WTC11 (cell line): ENCODE results near the gene CLCN7. TPM values are rescaled to one million over a fixed set of nuclear protein-coding genes. Genes with fewer than 3 reads are reported as not detected.

ENCODE experiments used
- ATAC-seq: fragments of 200-7000 bp; cut with Tn5 transposase; 2 replicates; pipeline ENCODE4 v1.10.0; 2021; ENCODE audit warnings: mild to moderate bottlenecking, moderate library complexity
- CTCF ChIA-PET: fragments of 300-600 bp; sonication (Branson Sonifier 250); formaldehyde crosslinking; loops from one replicate; lab custom pipeline; 2021; ENCODE audit warnings: antibody characterized with exemption; lab: Charles Lee
- POLR2A ChIA-PET: fragments of 350-600 bp; sonication (Branson Sonifier 250); formaldehyde crosslinking; loops from one replicate; lab custom pipeline; 2021; ENCODE audit warnings: antibody characterized with exemption; lab: Charles Lee
- DNase-seq: peaks from one replicate; pipeline ENCODE4 v3.0.0; 2021; ENCODE audit warnings: low spot score
- H3K27ac Mint-ChIP-seq: 2 replicates; pipeline ENCODE4 v1.8.0; 2021; ENCODE audit warnings: mixed read lengths
- H3K27me3 Mint-ChIP-seq: 2 replicates; pipeline ENCODE4 v1.8.0; 2021; ENCODE audit warnings: low read depth, mild to moderate bottlenecking, moderate library complexity, mixed read lengths
- H3K36me3 Mint-ChIP-seq: 2 replicates; pipeline ENCODE4 v1.8.0; 2021; ENCODE audit warnings: mixed read lengths
- H3K4me1 Mint-ChIP-seq: 2 replicates; pipeline ENCODE4 v1.8.0; 2022; ENCODE audit warnings: mixed read lengths
- H3K4me3 Mint-ChIP-seq: 2 replicates; pipeline ENCODE4 v1.8.0; 2021; ENCODE audit warnings: mild to moderate bottlenecking, moderate library complexity, mixed read lengths
- H3K9me3 Mint-ChIP-seq: 2 replicates; pipeline ENCODE4 v1.8.0; 2021; ENCODE audit warnings: mixed read lengths
- AFF4 ChIP-seq: sonication (generic); formaldehyde crosslinking; IDR thresholded peaks from 2 replicates; pipeline ENCODE4 v1.8.1; 2023; ENCODE audit warnings: mild to moderate bottlenecking, missing genetic modification reagents, borderline replicate concordance
- ATF6 ChIP-seq: sonication (generic); formaldehyde crosslinking; IDR thresholded peaks from 2 replicates; pipeline ENCODE4 v1.8.1; 2023; ENCODE audit warnings: mild to moderate bottlenecking, missing genetic modification reagents
- CBFB ChIP-seq: sonication (generic); formaldehyde crosslinking; IDR thresholded peaks from 2 replicates; pipeline ENCODE4 v1.8.1; 2022; ENCODE audit warnings: mild to moderate bottlenecking, low read depth, missing genetic modification reagents
- E2F4 ChIP-seq: sonication (generic); formaldehyde crosslinking; IDR thresholded peaks from 2 replicates; pipeline ENCODE4 v1.8.1; 2022; ENCODE audit warnings: low read depth, mild to moderate bottlenecking, moderate library complexity, missing genetic modification reagents, borderline replicate concordance
- FOXJ3 ChIP-seq: sonication (generic); formaldehyde crosslinking; IDR thresholded peaks from 2 replicates; pipeline ENCODE4 v1.9.0; 2021; ENCODE audit warnings: missing genetic modification reagents, mild to moderate bottlenecking, borderline replicate concordance
- FOXP1 ChIP-seq: sonication (generic); formaldehyde crosslinking; IDR thresholded peaks from 2 replicates; pipeline ENCODE4 v1.8.0; 2022; ENCODE audit warnings: missing genetic modification reagents, mild to moderate bottlenecking, moderate library complexity, borderline replicate concordance
- GTF2I ChIP-seq: fragments of 250-450 bp; sonication (Bioruptor Pico); conservative IDR thresholded peaks from 2 replicates; pipeline ENCODE4 v1.4.0; 2021; ENCODE audit warnings: mild to moderate bottlenecking
- IRF2 ChIP-seq: sonication (generic); formaldehyde crosslinking; IDR thresholded peaks from 2 replicates; pipeline ENCODE4 v1.8.0; 2022; ENCODE audit warnings: low read depth, missing genetic modification reagents, borderline replicate concordance
- MYBL2 ChIP-seq: sonication (generic); formaldehyde crosslinking; IDR thresholded peaks from 2 replicates; pipeline ENCODE4 v1.8.1; 2023; ENCODE audit warnings: mild to moderate bottlenecking, moderate library complexity, missing genetic modification reagents
- NFYB ChIP-seq: sonication (generic); formaldehyde crosslinking; conservative IDR thresholded peaks from 2 replicates; pipeline ENCODE4 v1.8.0; 2022; ENCODE audit warnings: low read depth, missing genetic modification reagents
- NR2C2 ChIP-seq: sonication (generic); formaldehyde crosslinking; IDR thresholded peaks from 2 replicates; pipeline ENCODE4 v1.8.0; 2022; ENCODE audit warnings: mild to moderate bottlenecking, missing genetic modification reagents
- SMAD3 ChIP-seq: sonication (generic); formaldehyde crosslinking; IDR thresholded peaks from 2 replicates; pipeline ENCODE4 v1.8.0; 2022; ENCODE audit warnings: missing genetic modification reagents, mild to moderate bottlenecking, borderline replicate concordance
- SMAD4 ChIP-seq: sonication (generic); formaldehyde crosslinking; IDR thresholded peaks from 2 replicates; pipeline ENCODE4 v1.8.0; 2022; ENCODE audit warnings: mild to moderate bottlenecking, missing genetic modification reagents
- SOX15 ChIP-seq: fragments of 250-450 bp; sonication (Bioruptor Pico); IDR thresholded peaks from 2 replicates; pipeline ENCODE4 v1.9.0; 2021; ENCODE audit warnings: mild to moderate bottlenecking
- TEAD1 ChIP-seq: sonication (generic); formaldehyde crosslinking; IDR thresholded peaks from 2 replicates; pipeline ENCODE4 v1.8.0; 2022; ENCODE audit warnings: mild to moderate bottlenecking, missing genetic modification reagents
- ZNF219 ChIP-seq: sonication (generic); formaldehyde crosslinking; IDR thresholded peaks from 2 replicates; pipeline ENCODE4 v1.8.0; 2023; ENCODE audit warnings: missing genetic modification reagents, mild to moderate bottlenecking, borderline replicate concordance
- ZNF416 ChIP-seq: fragments of 250-450 bp; sonication (Bioruptor Pico); IDR thresholded peaks from 2 replicates; pipeline ENCODE4 v1.9.0; 2021; ENCODE audit warnings: mild to moderate bottlenecking, inconsistent platforms
- total RNA-seq: library from RNA; stranded (reverse); gene quantifications from 3 replicates; pipeline ENCODE4 v1.2.3, GENCODE V29; 2021

CLCN7 gene
- total RNA-seq, 1 experiment from 2014 or later: 94.1 TPM

DNA sequence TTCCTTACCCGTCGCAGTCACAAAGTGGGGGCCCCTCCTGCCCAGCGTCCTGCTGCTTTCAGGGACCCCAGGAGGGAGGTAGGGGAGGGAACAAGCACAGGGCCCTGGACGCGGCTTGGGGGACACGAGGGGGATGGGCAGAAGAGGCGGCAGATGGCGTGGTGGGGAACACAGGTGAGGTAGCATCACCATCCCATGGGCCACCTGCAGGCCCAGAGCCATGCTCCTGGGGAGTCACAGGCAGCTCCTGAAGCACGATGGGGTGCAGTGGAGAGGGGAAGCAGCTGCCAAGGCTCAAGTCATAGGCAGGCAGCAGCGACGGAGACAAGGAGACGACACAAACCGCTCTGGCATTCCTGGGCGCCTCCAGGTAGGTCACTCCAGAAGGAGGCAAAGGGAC, 71.1 kb downstream of the CLCN7 start (continued):
- TF ChIP-seq SOX15 (no peak), SMAD4 (no peak), TEAD1 (CRISPR knock-in tag) (no peak), ZNF219 (CRISPR knock-in tag) (no peak), FOXJ3 (CRISPR knock-in tag) (no peak), IRF2 (no peak)

- DNase-seq (no peak), ATAC-seq (no peak)
- no peaks in the 10 kb centered on the region for H3K27me3 Mint-ChIP-seq
- H3K4me3 Mint-ChIP-seq: no peak overlapping the region
- peaks cover 11% of the 10 kb centered on the region; the same call in 1 of the 2 replicates for H3K36me3 Mint-ChIP-seq
- no peaks in the 10 kb centered on the region for H3K9me3 Mint-ChIP-seq
- ChIA-PET POLR2A (no interaction called here), CTCF (no interaction called here)
- H3K27ac Mint-ChIP-seq: no peak overlapping the region; the same call in 1 of the 2 replicates
- H3K4me1 Mint-ChIP-seq: no peaks in the 10 kb centered on the region
- TF ChIP-seq NR2C2 (CRISPR knock-in tag): no peak
- TF ChIP-seq MYBL2 (CRISPR knock-in tag): no peak
- no peak for TF ChIP-seq SMAD3 (CRISPR knock-in tag)
- TF ChIP-seq IRF2: no peak
- TF ChIP-seq NFYB: no peak
- TF ChIP-seq AFF4 (CRISPR knock-in tag): no peak
- TF ChIP-seq E2F4: no peak
Measured at GRCh38 chr16:1403036-1403435, 71.8 kb downstream of the CLCN7 start.

- CTCF ChIA-PET: no interaction called here
- TF ChIP-seq GTF2I (CRISPR knock-in tag) (no peak), ATF6 (no peak)
- peaks cover 11% of the 10 kb centered on the region; the same call in 1 of the 2 replicates for H3K36me3 Mint-ChIP-seq
- no peaks in the 10 kb centered on the region for H3K9me3 Mint-ChIP-seq
- no peak for ATAC-seq
- no peaks in the 10 kb centered on the region for H3K27me3 Mint-ChIP-seq
- POLR2A ChIA-PET: no interaction called here
- H3K4me3 Mint-ChIP-seq: no peak overlapping the region
- no peak for DNase-seq
- H3K27ac Mint-ChIP-seq: no peak overlapping the region
- no peaks in the 10 kb centered on the region for H3K4me1 Mint-ChIP-seq
Measured at GRCh38 chr16:1401758-1402154, 73.1 kb downstream of the CLCN7 start.

- TF ChIP-seq CBFB (CRISPR knock-in tag) (no peak), ZNF416 (no peak), FOXP1 (CRISPR knock-in tag) (no peak), ATF6 (no peak)
- Mint-ChIP-seq H3K36me3 (peaks cover 11% of the 10 kb centered on the region; the same call in 1 of the 2 replicates), H3K27ac (no peak overlapping the region), H3K27me3 (no peaks in the 10 kb centered on the region), H3K4me1 (no peaks in the 10 kb centered on the region), H3K4me3 (no peak overlapping the region), H3K9me3 (no peaks in the 10 kb centered on the region)
- ChIA-PET CTCF (no interaction called here), POLR2A (no interaction called here)
- no peak for DNase-seq
- no peak for ATAC-seq
Measured at GRCh38 chr16:1401061-1401757, 73.6 kb downstream of the CLCN7 start.
